ENCODE data around the gene TMEM51.

TMEM51 gene

GRCh38 chr1:15156807-15157380, 3.3 kb downstream of the TMEM51 start:
- no peak overlapping the region for H3K27ac ChIP-seq (ENCODE audit: low read depth, low read length)
- H3K36me3 ChIP-seq (ENCODE audit: control insufficient read depth, low read length) = no peaks in the 10 kb centered on the region
- H3K4me3 ChIP-seq (ENCODE audit: low read length) = no peak overlapping the region
- no peaks in the 10 kb centered on the region for H3K9me3 ChIP-seq (ENCODE audit: control insufficient read depth, insufficient read depth, low read length)
- H3K9me2 ChIP-seq (replicated peaks; ENCODE audit: control insufficient read depth, low read length) = no peaks in the 10 kb centered on the region
- H3K4me2 ChIP-seq (ENCODE audit: low read length) = no peak overlapping the region
- no peak for TF ChIP-seq CTCF (IDR thresholded peaks at IDR 0.05; ENCODE audit: low read depth, low read length, poor library complexity, severe bottlenecking)
- no peak for TF ChIP-seq EZH2phosphoT487 (IDR thresholded peaks at IDR 0.05; ENCODE audit: borderline replicate concordance, low read length)
- no peaks in the 10 kb centered on the region for H3F3A ChIP-seq (ENCODE audit: control insufficient read depth, insufficient read depth)
- H3K79me2 ChIP-seq (ENCODE audit: control insufficient read depth, low read length) = no peaks in the 10 kb centered on the region
- no peaks in the 10 kb centered on the region for H3K4me1 ChIP-seq (ENCODE audit: control insufficient read depth, low read length)
- no peaks in the 10 kb centered on the region for H4K20me1 ChIP-seq (ENCODE audit: control insufficient read depth, insufficient read depth, low read depth, low read length)
- peaks cover 4% of the 10 kb centered on the region for H3K27me3 ChIP-seq (ENCODE audit: control insufficient read depth, low read length)

- H3K4me2 ChIP-seq (ENCODE audit: low read length) = no peak overlapping the region
- TF ChIP-seq CTCF (IDR thresholded peaks at IDR 0.05; ENCODE audit: low read depth, low read length, poor library complexity, severe bottlenecking) (no peak), EZH2phosphoT487 (IDR thresholded peaks at IDR 0.05; ENCODE audit: borderline replicate concordance, low read length) (no peak)
These were observed 4.2 kb downstream of the TMEM51 start for GRCh38 chr1:15157524-15158399.

GRCh38 chr1:15158506-15159165, 5.1 kb downstream of the TMEM51 start:
- Histone ChIP-seq H3K9me3 (ENCODE audit: control insufficient read depth, insufficient read depth, low read length) (no peaks in the 10 kb centered on the region), H4K20me1 (ENCODE audit: control insufficient read depth, insufficient read depth, low read depth, low read length) (no peaks in the 10 kb centered on the region), H3K36me3 (ENCODE audit: control insufficient read depth, low read length) (no peaks in the 10 kb centered on the region), H3K4me2 (ENCODE audit: low read length) (no peak overlapping the region), H3K4me1 (ENCODE audit: control insufficient read depth, low read length) (no peaks in the 10 kb centered on the region), H3F3A (ENCODE audit: control insufficient read depth, insufficient read depth) (no peaks in the 10 kb centered on the region), H3K79me2 (ENCODE audit: control insufficient read depth, low read length) (no peaks in the 10 kb centered on the region), H3K27me3 (ENCODE audit: control insufficient read depth, low read length) (peaks cover 2% of the 10 kb centered on the region; the same call in 1 of the 2 replicates), H3K27ac (ENCODE audit: low read depth, low read length) (no peak overlapping the region), H3K4me3 (ENCODE audit: low read length) (no peak overlapping the region), H3K9me2 (replicated peaks; ENCODE audit: control insufficient read depth, low read length) (no peaks in the 10 kb centered on the region)
- TF ChIP-seq EZH2phosphoT487 (IDR thresholded peaks at IDR 0.05; ENCODE audit: borderline replicate concordance, low read length) = no peak
- no peak for TF ChIP-seq CTCF (IDR thresholded peaks at IDR 0.05; ENCODE audit: low read depth, low read length, poor library complexity, severe bottlenecking)

More at GRCh38 chr1:15157524-15158399, 4.2 kb downstream of the TMEM51 start:
- no peaks in the 10 kb centered on the region for H3K9me3 ChIP-seq (ENCODE audit: control insufficient read depth, insufficient read depth, low read length)
- no peaks in the 10 kb centered on the region for H3K36me3 ChIP-seq (ENCODE audit: control insufficient read depth, low read length)
- H3K27me3 ChIP-seq (ENCODE audit: control insufficient read depth, low read length) = peaks cover 2% of the 10 kb centered on the region; the same call in 1 of the 2 replicates
- H3K27ac ChIP-seq (ENCODE audit: low read depth, low read length) = no peak overlapping the region
- no peaks in the 10 kb centered on the region for H3F3A ChIP-seq (ENCODE audit: control insufficient read depth, insufficient read depth)
- no peak overlapping the region for H3K4me3 ChIP-seq (ENCODE audit: low read length)
- no peaks in the 10 kb centered on the region for H3K9me2 ChIP-seq (replicated peaks; ENCODE audit: control insufficient read depth, low read length)
- H4K20me1 ChIP-seq (ENCODE audit: control insufficient read depth, insufficient read depth, low read depth, low read length) = no peaks in the 10 kb centered on the region
- no peaks in the 10 kb centered on the region for H3K4me1 ChIP-seq (ENCODE audit: control insufficient read depth, low read length)
- no peaks in the 10 kb centered on the region for H3K79me2 ChIP-seq (ENCODE audit: control insufficient read depth, low read length)

All from DOHH2 (cell line).